Cardiac muscle cell (in vitro differentiated cells and primary cell): Measurements from ENCODE around the gene ABO. TPM values are rescaled to one million over a fixed set of nuclear protein-coding genes. Genes with fewer than 3 reads are reported as not detected.

ENCODE experiments used
- DNase-seq, 2 donors: peaks; one replicate each; pipeline versions ENCODE4 v3.0.0 to v3.0.0-alpha.2; 2010 to 2017; ENCODE audit warnings: low read depth in 1 of 2, low spot score in 1 of 2
- H3K27ac ChIP-seq: fragments of 200-600 bp; sonication (generic); 2 replicates; pipeline ENCODE4 v1.5.1; 2016
- H3K27me3 ChIP-seq: fragments of 200-600 bp; sonication (generic); 2 replicates; pipeline ENCODE4 v1.6.0; 2016; ENCODE audit warnings: control low read depth
- H3K36me3 ChIP-seq: fragments of 200-600 bp; sonication (generic); 2 replicates; pipeline ENCODE4 v1.5.1; 2016; ENCODE audit warnings: control low read depth
- H3K4me1 ChIP-seq: fragments of 200-600 bp; sonication (generic); 2 replicates; pipeline ENCODE4 v1.8.1; 2017; ENCODE audit warnings: low read depth, mild to moderate bottlenecking, mixed run types
- H3K4me3 ChIP-seq: fragments of 200-600 bp; sonication (generic); 2 replicates; pipeline ENCODE4 v1.5.1; 2016; ENCODE audit warnings: mild to moderate bottlenecking
- H3K9me3 ChIP-seq: fragments of 200-600 bp; sonication (generic); 2 replicates; pipeline ENCODE4 v1.5.1; 2017; ENCODE audit warnings: low read depth, mild to moderate bottlenecking, control low read depth
- polyA plus RNA-seq: library from polyadenylated mRNA; unstranded; fragments of >200 nt; fragmentation: Nextera tagmentation; extraction: Ambion mirVana; gene quantifications from 2 replicates; pipeline ENCODE4 v1.2.1, GENCODE V29; 2016
- total RNA-seq: library from RNA; depleted of rRNA; stranded (reverse); fragments of >200 nt; gene quantifications from 2 replicates; pipeline ENCODE4 v1.2.3, GENCODE V29; 2016
- TF ChIP-seq, protein P1 (sequence below): IDR thresholded peaks from 2 replicates; pipeline ENCODE4 v1.5.1; 2012; ENCODE audit warnings: low read depth, mild to moderate bottlenecking, low read length

ABO gene
- total and polyA plus RNA-seq, 2 experiments from 2014 or later = 0.30 TPM; not detected in 1

GRCh38 chr9:133261103-133261752, 13.8 kb downstream of the ABO start:
- H3K4me3 ChIP-seq = no peak overlapping the region
- no peaks in the 10 kb centered on the region for H3K4me1 ChIP-seq
- H3K36me3 ChIP-seq = no peaks in the 10 kb centered on the region
- TF ChIP-seq, protein P1, sequence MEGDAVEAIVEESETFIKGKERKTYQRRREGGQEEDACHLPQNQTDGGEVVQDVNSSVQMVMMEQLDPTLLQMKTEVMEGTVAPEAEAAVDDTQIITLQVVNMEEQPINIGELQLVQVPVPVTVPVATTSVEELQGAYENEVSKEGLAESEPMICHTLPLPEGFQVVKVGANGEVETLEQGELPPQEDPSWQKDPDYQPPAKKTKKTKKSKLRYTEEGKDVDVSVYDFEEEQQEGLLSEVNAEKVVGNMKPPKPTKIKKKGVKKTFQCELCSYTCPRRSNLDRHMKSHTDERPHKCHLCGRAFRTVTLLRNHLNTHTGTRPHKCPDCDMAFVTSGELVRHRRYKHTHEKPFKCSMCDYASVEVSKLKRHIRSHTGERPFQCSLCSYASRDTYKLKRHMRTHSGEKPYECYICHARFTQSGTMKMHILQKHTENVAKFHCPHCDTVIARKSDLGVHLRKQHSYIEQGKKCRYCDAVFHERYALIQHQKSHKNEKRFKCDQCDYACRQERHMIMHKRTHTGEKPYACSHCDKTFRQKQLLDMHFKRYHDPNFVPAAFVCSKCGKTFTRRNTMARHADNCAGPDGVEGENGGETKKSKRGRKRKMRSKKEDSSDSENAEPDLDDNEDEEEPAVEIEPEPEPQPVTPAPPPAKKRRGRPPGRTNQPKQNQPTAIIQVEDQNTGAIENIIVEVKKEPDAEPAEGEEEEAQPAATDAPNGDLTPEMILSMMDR = no peak
- no peak overlapping the region for H3K27ac ChIP-seq
- no peaks in the 10 kb centered on the region for H3K9me3 ChIP-seq
- no peaks in the 10 kb centered on the region for H3K27me3 ChIP-seq
- no peak for DNase-seq

DNA sequence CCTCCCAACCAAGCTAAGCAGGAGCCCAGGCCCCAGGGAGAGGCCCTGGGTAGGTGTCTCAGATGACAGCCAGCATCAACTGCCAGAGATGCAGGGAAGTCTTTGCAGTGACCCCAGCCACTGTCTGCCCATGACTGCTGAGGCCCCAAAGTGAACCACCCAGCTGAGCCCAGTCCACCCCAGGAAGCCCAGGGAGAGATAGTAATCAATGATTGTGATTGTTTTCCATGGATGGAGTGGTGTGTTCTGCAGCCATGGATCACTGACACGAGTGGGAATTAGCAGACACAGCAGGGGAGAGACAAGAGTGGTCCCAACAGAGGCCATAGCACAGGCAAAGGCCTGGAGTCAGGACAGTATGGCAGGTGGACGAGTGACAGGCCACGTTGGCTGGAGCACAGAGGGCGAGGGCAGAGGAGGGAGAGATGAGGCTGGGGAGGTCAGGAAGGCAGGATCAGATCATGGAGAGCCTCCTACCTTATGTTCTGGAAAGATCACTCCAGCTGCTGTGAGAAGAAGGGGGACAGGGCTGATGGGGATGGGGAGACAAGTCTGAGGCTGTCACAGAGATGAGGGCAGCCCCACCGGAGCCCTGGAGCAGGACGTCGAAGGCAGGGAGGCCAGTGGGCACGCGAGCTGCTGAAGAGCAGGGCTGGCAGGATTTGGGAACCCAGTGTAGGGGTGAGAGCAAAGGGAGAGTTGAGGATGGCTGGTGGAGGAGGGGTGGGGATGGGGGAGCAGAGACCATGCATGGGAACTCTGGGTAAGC, 14.5 kb downstream of the ABO start:
- Histone ChIP-seq H3K4me1 (no peaks in the 10 kb centered on the region), H3K27ac (no peak overlapping the region), H3K9me3 (no peaks in the 10 kb centered on the region), H3K4me3 (no peak overlapping the region), H3K36me3 (no peaks in the 10 kb centered on the region), H3K27me3 (no peaks in the 10 kb centered on the region)
- TF ChIP-seq, protein P1 = no peak
- no peak for DNase-seq

DNA sequence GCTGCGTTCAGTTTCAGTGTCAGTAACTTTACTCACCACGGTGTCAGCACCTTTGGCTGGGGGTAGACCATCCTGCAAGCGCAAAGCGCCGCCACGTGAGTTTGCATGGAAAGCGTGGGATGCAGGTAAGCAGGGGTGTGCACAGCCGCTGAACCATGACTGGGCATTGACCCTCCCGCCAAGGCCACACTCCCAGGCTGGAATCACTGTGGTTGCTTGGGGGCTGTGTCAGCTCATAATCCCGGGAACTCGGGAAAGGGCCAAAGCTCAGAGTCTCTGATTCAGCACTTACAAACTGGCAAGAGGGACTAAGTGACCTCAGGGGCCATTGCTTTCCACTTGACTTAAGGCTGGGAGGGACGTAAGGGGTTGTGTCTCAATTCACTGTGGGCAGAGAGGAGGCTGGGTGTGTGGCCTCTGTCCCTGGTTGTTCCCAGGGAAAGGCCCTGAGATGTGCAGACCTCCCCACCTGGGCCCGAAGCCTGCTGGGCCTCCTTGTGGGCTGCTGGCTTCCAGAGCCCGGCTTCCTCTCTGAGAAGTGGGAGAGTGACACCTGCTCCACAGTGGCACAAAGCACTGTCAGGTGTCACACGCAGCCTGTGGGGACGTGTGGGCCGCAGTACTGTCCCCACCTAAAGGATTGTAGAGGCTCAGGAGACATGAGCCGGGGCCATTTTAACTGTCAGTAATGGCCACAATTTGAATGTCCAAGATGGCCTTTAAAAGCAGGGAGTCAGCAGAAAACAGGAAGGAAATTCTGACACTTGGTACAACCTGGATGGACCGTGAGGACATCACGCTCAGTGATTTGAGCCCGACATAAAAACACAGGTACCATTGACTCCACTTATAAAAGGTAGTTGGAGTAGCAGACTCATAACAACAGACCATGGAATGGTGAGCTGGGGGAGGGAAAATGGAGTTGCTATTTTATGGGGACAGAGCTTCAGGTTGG, 16.7 kb downstream of the ABO start:
- Histone ChIP-seq H3K4me3 (no peak overlapping the region), H3K9me3 (no peaks in the 10 kb centered on the region), H3K27ac (no peak overlapping the region), H3K36me3 (no peaks in the 10 kb centered on the region), H3K4me1 (no peaks in the 10 kb centered on the region), H3K27me3 (no peaks in the 10 kb centered on the region)
- TF ChIP-seq, protein P1 = no peak
- DNase-seq = no peak

DNA sequence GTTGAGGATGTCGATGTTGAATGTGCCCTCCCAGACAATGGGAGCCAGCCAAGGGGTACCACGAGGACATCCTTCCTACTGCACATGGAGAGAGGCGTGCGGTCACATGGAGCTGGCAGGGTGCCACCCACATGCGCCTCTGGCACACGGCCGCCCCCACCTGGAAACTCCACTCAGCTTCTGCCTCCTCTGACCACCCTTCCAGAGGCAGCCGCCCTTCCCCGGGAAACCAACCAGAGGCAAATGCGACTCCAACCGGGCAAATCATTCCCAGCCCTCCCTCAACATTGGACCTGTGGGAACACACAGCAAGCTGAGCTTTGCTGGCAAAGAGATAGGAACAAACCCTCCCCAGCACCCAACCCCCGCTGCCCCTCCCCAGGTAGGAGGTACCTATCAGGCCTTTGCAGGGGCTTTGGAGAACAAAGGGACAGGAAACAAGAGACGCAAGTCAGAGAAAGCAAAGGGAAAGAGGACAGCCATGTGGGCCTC, 17.5 kb downstream of the ABO start:
- Histone ChIP-seq H3K4me1 (no peaks in the 10 kb centered on the region), H3K27ac (no peak overlapping the region), H3K36me3 (no peaks in the 10 kb centered on the region), H3K27me3 (peaks cover 4% of the 10 kb centered on the region), H3K9me3 (no peaks in the 10 kb centered on the region), H3K4me3 (no peak overlapping the region)
- DNase-seq = no peak
- TF ChIP-seq, protein P1 = no peak

DNA sequence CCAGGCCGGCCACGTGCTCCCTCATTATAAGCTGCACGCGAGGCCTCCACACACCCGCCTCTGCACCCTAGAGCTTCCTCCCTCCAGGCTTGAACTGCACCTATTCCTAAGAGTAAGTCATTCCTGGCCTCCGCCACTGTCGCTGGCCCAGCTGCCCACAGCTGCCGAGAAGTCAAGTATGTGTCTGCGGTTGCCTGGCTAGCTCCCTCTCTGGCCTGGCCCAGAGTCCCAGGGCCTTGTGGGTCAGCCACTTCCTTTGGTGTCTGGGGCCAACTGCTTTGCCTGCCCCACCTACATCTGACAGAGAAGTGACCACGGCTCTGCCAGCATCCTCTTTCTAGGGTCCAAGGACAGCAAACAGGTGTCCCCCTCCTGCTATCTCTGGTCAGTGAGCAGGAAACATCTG, 18.3 kb downstream of the ABO start:
- Histone ChIP-seq H3K27me3 (peaks cover 4% of the 10 kb centered on the region), H3K4me1 (no peaks in the 10 kb centered on the region), H3K36me3 (no peaks in the 10 kb centered on the region), H3K27ac (no peak overlapping the region), H3K9me3 (no peaks in the 10 kb centered on the region), H3K4me3 (no peak overlapping the region)
- TF ChIP-seq, protein P1 = no peak
- no peak for DNase-seq
